GM18499 (cell line): Measurements from ENCODE around the gene CARD11.

Experiments used
- ATAC-seq: cut with Tn5 transposase; IDR thresholded peaks from one replicate; pipeline ENCODE4 v1.9.1; 2021; ENCODE audit warnings: moderate number of reproducible peaks; ENCODE audit not compliant: insufficient read depth, unreplicated experiment

The CARD11 gene

GRCh38 chr7:2919256-2919655 lies 124.4 kb downstream of the CARD11 start:
- ATAC-seq = no peak

- ATAC-seq = no peak
Observed at GRCh38 chr7:2918406-2918805, 125.3 kb downstream of the CARD11 start.

- no peak for ATAC-seq
Observed at GRCh38 chr7:2915023-2915422, 128.6 kb downstream of the CARD11 start.

GRCh38 chr7:2913760-2914387 lies 129.8 kb downstream of the CARD11 start:
- ATAC-seq = no peak

GRCh38 chr7:2912684-2913439 lies 130.8 kb downstream of the CARD11 start:
- ATAC-seq = no peak

GRCh38 chr7:2911466-2911865 lies 132.2 kb downstream of the CARD11 start:
- ATAC-seq = no peak

- no peak for ATAC-seq
Observed at GRCh38 chr7:2909471-2910039, 134.1 kb downstream of the CARD11 start.

GRCh38 chr7:2909043-2909442 lies 134.6 kb downstream of the CARD11 start:
- no peak for ATAC-seq

GRCh38 chr7:2908103-2908683 lies 135.5 kb downstream of the CARD11 start:
- no peak for ATAC-seq

GRCh38 chr7:2906197-2906931 lies 137.3 kb downstream of the CARD11 start:
- ATAC-seq = no peak

GRCh38 chr7:2905500-2905899 lies 138.2 kb downstream of the CARD11 start:
- no peak for ATAC-seq

- no peak for ATAC-seq
Observed at GRCh38 chr7:2905027-2905426, 138.6 kb downstream of the CARD11 start.

- no peak for ATAC-seq
Observed at GRCh38 chr7:2904202-2904601, 139.5 kb downstream of the CARD11 start.

- ATAC-seq = no peak
Observed at GRCh38 chr7:2903682-2904162, 139.9 kb downstream of the CARD11 start.

GRCh38 chr7:2897023-2897422 lies 146.6 kb downstream of the CARD11 start:
- ATAC-seq = no peak

GRCh38 chr7:2896131-2896530 lies 147.5 kb downstream of the CARD11 start:
- ATAC-seq = no peak

GRCh38 chr7:2894118-2894940 lies 149.3 kb downstream of the CARD11 start:
- no peak for ATAC-seq

- ATAC-seq = no peak
Observed at GRCh38 chr7:2893411-2893861, 150.2 kb downstream of the CARD11 start.

GRCh38 chr7:2892549-2892948 lies 151.1 kb downstream of the CARD11 start:
- no peak for ATAC-seq

- no peak for ATAC-seq
Observed at GRCh38 chr7:2887816-2888215, 155.9 kb downstream of the CARD11 start.
